IgD-negative memory B cell (primary cell): ENCODE measurements around the gene RPTN. TPM values are rescaled to one million over a fixed set of nuclear protein-coding genes. Genes with fewer than 3 reads are reported as not detected.
A peak's percentile ranks its signal among the peaks of the same experiment; 100 is the strongest.
"Not testable (repeated sequence)": the region's sequence is repeated elsewhere in the genome, so short reads cannot be mapped to it uniquely, and the experiment has no call there.

Experiments used
- H3K27ac Mint-ChIP-seq, 3 donors: one replicate each; pipeline ENCODE4 v1.8.0; 2020 to 2022; ENCODE audit warnings: mild to moderate bottlenecking in 3 of 3, mixed read lengths in 3 of 3, moderate library complexity in 1 of 3
- H3K27me3 Mint-ChIP-seq: one replicate; pipeline ENCODE4 v1.8.0; 2021; ENCODE audit warnings: mixed read lengths
- H3K36me3 Mint-ChIP-seq: one replicate; pipeline ENCODE4 v1.8.0; 2020; ENCODE audit warnings: mild to moderate bottlenecking, mixed read lengths
- H3K4me1 Mint-ChIP-seq, 3 donors: one replicate each; pipeline ENCODE4 v1.8.0; 2020 to 2022; ENCODE audit warnings: mixed read lengths in 3 of 3, mild to moderate bottlenecking in 1 of 3
- H3K4me3 Mint-ChIP-seq, 4 donors: one replicate each; pipeline ENCODE4 v1.8.0; 2020 to 2022; ENCODE audit warnings: mild to moderate bottlenecking in 4 of 4, mixed read lengths in 4 of 4, moderate library complexity in 3 of 4
- H3K9me3 Mint-ChIP-seq, 3 donors: one replicate each; pipeline ENCODE4 v1.8.0; 2020 to 2021; ENCODE audit warnings: mixed read lengths in 3 of 3, mild to moderate bottlenecking in 1 of 3
- polyA plus RNA-seq: library from polyadenylated mRNA; unstranded; fragments of 300-500 nt; fragmentation: Illumina TruSeq; gene quantifications from one replicate; pipeline ENCODE4 v1.2.3, GENCODE V29; 2021

The RPTN gene
- polyA plus RNA-seq, 1 donor from 2014 or later = not detected

- H3K27me3 Mint-ChIP-seq = peaks cover 14% of the 10 kb centered on the region
These were observed 13.3 kb downstream of the RPTN start for GRCh38 chr1:152145769-152146168.

DNA sequence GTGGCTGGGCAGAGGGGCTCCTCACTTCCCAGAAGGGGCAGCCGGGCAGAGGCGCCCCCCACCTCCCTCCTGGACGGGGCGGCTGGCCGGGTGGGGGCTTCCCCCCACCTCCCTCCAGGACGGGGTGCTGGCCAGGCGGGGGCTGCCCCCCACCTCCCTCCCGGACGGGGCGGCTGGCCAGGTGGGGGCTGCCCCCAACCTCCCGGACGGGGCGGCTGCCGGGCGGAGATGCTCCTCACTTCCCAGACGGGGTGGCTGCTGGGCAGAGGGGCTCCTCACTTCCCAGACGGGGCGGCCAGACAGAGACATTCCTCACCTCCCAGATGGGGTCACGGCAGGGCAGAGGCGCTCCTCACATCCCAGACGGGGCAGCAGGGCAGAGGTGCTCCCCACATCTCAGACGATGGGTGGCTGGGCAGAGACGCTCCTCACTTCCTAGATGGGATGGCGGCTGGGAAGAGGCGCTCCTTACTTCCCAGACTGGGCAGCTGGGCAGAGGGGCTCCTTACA is 14.3 kb downstream of the RPTN start:
- Mint-ChIP-seq H3K9me3 (peaks cover 8 to 20% (median 10%) of the 10 kb centered on the region in 3 donors), H3K4me3 (peak overlapping the region in 1 of 4 donors; percentile 55)

More at GRCh38 chr1:152145769-152146168, 13.3 kb downstream of the RPTN start:
- Mint-ChIP-seq H3K9me3 (peaks cover 8 to 20% (median 9%) of the 10 kb centered on the region in 3 donors), H3K4me3 (no peak overlapping the region), H3K27ac (no peak overlapping the region), H3K36me3 (peaks cover 7% of the 10 kb centered on the region), H3K4me1 (peaks cover 0 to 2% (median 0%) of the 10 kb centered on the region in 3 donors)

DNA sequence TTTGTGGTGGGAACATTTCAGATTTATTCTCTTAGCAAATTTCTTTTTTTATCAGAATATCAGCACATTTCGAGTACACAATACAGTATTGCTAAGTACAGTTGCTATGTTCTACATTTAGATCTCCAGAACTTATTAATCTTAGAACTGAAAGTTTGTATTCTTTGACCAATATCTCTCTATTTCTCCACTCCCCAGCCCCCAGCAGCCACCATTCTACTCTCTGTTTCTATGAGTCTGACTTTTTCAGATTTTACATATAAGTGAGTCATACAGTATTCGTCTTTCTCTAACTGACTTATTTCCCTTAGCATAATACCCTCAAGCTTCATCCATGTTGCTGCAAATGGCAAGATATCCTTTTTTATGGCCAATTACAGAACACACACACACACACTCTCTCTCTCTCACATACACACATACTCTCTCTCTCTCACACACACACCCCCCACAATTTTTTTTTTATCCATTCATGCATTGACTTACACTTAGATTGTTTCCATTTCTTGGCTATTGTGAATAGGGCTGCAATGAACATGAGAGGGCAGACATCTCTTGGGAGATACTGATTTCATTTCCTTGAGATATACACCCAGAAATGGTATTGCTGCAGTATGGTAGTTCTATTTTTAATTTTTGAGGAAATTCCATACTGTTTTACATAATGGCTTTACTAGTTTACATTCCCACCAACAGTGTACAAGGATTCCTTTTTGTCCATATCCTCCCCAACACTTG is 15.7 kb downstream of the RPTN start:
- Mint-ChIP-seq H3K4me3 (no peak overlapping the region), H3K4me1 (peaks cover 0 to 2% (median 0%) of the 10 kb centered on the region in 3 donors), H3K9me3 (peaks cover 9 to 12% (median 11%) of the 10 kb centered on the region in 3 donors), H3K36me3 (peaks cover 4% of the 10 kb centered on the region), H3K27ac (no peak overlapping the region), H3K27me3 (peaks cover 17% of the 10 kb centered on the region)

More for the DNA sequence above, 14.3 kb downstream of the RPTN start:
- not testable (repeated sequence) for H3K36me3 Mint-ChIP-seq, H3K4me1 Mint-ChIP-seq, H3K27ac Mint-ChIP-seq
- peaks cover 15% of the 10 kb centered on the region for H3K27me3 Mint-ChIP-seq

GRCh38 chr1:152141971-152142584 is 16.9 kb downstream of the RPTN start:
- peaks cover 17% of the 10 kb centered on the region for H3K27me3 Mint-ChIP-seq
- no peak overlapping the region for H3K4me3 Mint-ChIP-seq
- peaks cover 8 to 12% (median 9%) of the 10 kb centered on the region in 3 donors for H3K9me3 Mint-ChIP-seq
- no peak overlapping the region for H3K27ac Mint-ChIP-seq
- peaks cover 0 to 2% (median 0%) of the 10 kb centered on the region in 3 donors for H3K4me1 Mint-ChIP-seq
- peaks cover 4% of the 10 kb centered on the region for H3K36me3 Mint-ChIP-seq

GRCh38 chr1:152137215-152137614 is 21.8 kb downstream of the RPTN start:
- no peak overlapping the region for H3K4me3 Mint-ChIP-seq
- H3K27ac Mint-ChIP-seq = no peak overlapping the region
- no peaks in the 10 kb centered on the region for H3K4me1 Mint-ChIP-seq
- peaks cover 10% of the 10 kb centered on the region for H3K27me3 Mint-ChIP-seq
- H3K9me3 Mint-ChIP-seq = peaks cover 3 to 6% (median 3%) of the 10 kb centered on the region in 3 donors
- H3K36me3 Mint-ChIP-seq = peaks cover 1% of the 10 kb centered on the region

- H3K4me1 Mint-ChIP-seq = no peaks in the 10 kb centered on the region
- H3K36me3 Mint-ChIP-seq = peaks cover 1% of the 10 kb centered on the region
- H3K27ac Mint-ChIP-seq = no peak overlapping the region
- H3K9me3 Mint-ChIP-seq = peaks cover 0 to 3% (median 2%) of the 10 kb centered on the region in 3 donors
- no peak overlapping the region for H3K4me3 Mint-ChIP-seq
- H3K27me3 Mint-ChIP-seq = peaks cover 26% of the 10 kb centered on the region
These were observed 28.8 kb downstream of the RPTN start for GRCh38 chr1:152130186-152130585.

DNA sequence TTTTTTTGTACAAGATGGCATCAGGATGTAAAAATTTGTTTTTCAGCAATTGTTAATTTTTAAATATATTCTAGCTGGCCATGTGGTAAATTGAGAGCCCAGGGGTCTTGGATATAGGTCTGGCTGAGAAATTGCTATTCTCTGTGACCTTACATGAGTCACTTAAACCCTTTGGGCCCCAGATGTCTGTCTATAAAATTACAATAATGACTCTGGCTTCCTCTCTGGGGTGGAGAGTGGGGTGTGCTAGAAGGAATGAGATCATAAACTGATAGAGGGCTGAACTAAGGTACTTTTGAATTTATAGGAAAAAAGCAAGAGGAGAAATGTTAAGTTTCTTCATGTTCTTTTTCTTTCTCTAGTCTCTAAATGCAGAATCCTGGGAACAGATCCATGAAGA is 31.4 kb downstream of the RPTN start:
- Mint-ChIP-seq H3K36me3 (no peaks in the 10 kb centered on the region), H3K27ac (no peak overlapping the region), H3K4me1 (no peaks in the 10 kb centered on the region), H3K27me3 (peaks cover 34% of the 10 kb centered on the region), H3K9me3 (peaks cover 0 to under 1% (median 0%) of the 10 kb centered on the region in 3 donors), H3K4me3 (no peak overlapping the region)

DNA sequence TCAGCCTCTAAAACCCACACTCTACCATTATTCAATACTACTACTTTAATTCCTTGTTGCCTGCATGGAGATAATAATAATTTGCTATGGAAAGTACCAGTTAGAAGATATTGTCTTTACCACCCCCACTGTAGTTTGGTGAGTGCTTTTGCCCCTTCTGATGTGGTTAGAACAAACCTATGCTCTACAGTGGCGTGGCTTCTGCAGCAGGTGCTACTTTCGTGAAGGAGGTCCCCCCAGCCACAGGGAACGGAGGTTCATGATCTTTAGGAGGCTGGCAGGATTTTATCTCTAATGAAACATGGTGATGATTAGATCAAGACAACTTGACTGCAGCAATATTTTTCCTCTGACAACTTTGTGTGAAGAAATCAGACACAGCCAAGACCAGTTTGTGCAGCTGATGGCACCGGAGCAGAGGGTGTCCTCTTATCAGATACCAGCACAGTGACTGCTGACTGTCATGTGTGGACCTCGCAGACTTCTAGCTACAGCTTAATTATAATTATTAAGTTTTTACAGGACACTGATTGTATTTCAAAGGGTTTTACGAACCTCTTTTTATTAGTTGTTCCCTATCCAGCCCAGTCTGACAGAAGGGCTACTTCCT is 33.1 kb downstream of the RPTN start:
- no peak overlapping the region for H3K4me3 Mint-ChIP-seq
- peaks cover 0 to 2% (median 0%) of the 10 kb centered on the region in 3 donors for H3K9me3 Mint-ChIP-seq
- no peak overlapping the region for H3K27ac Mint-ChIP-seq
- H3K27me3 Mint-ChIP-seq = peaks cover 37% of the 10 kb centered on the region
- H3K36me3 Mint-ChIP-seq = no peaks in the 10 kb centered on the region
- H3K4me1 Mint-ChIP-seq = no peaks in the 10 kb centered on the region

DNA sequence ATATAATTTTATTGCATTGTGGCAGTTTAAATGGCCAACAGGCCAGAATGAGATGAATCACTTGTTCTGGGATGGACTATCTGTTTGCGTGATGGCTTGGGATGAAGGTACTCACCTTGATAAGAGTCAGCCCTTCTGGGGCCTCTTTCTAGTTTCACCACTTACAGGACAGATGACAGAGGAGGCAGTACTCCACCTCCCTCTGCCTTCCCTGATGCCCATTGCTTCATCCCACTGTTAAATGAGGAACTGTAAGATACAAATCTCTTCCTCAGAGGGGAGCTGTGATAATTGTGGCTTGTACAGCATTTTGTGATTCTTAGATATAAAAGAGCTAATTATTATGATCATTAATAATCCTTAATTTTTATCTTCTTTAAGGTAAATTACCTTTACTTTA is 40.1 kb downstream of the RPTN start:
- Mint-ChIP-seq H3K36me3 (no peaks in the 10 kb centered on the region), H3K4me3 (no peak overlapping the region), H3K9me3 (peaks cover 0 to 2% (median 0%) of the 10 kb centered on the region in 3 donors), H3K4me1 (no peaks in the 10 kb centered on the region), H3K27me3 (peaks cover 31% of the 10 kb centered on the region), H3K27ac (no peak overlapping the region)

DNA sequence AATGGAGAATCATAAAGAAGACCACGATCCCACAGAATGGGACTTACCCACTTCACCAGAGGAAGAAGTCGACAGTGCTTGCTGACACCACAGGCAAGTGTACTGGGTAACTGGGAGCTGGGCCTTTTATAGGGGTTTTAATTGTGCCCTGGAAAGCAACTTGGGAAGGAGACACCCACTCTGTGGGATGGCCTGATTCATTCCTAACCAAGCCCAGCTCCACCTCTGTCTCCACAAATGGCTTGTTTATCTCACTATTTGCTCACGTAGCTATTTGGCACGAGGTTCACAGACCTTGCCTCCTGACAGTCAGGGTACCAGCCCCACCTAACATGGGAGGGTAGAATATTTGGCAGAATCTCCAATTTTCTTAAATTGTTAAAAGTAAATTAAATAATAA is 43.7 kb downstream of the RPTN start, which contains the start of gene TCHH:
TSS of gene TCHH (minus strand) at position 101 of the 400 bp plus-strand sequence. CDS start 1,364 bp downstream, outside the sequence.
- no peaks in the 10 kb centered on the region for H3K4me1 Mint-ChIP-seq
- H3K27ac Mint-ChIP-seq = no peak within 1 kb of the TSS
- no peaks in the 10 kb centered on the region for H3K9me3 Mint-ChIP-seq
- peaks cover 20% of the 10 kb centered on the region for H3K27me3 Mint-ChIP-seq
- H3K4me3 Mint-ChIP-seq = no peak within 1 kb of the TSS
- no peaks in the 10 kb centered on the region for H3K36me3 Mint-ChIP-seq

DNA sequence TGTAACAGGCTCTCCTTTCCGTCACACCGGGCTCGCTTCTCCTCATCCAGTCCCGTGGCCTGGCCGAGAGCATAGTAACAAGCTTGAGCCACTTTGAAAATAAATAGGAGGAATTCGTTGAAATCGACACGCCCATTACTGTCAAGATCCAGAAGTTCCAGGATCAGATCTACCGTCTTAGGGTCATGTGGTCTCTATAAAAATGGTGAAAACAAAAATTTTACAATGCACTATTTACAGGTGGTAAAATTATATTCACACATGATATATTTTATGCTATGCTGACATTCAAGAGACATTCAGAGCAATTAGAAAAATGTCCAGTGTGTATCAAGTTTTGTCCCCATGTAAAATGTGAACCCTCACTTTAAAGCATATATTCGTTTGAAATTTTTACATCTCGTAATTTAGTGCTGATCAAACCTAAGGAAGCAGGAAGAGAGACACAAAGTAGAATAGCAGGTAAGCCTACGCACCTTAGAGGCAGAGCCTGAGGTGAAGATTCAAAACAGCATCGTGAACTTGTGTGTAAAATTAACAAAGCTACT is 46.1 kb downstream of the RPTN start:
- no peaks in the 10 kb centered on the region for H3K4me1 Mint-ChIP-seq
- no peaks in the 10 kb centered on the region for H3K9me3 Mint-ChIP-seq
- no peak overlapping the region for H3K27ac Mint-ChIP-seq
- peaks cover 15% of the 10 kb centered on the region for H3K27me3 Mint-ChIP-seq
- H3K36me3 Mint-ChIP-seq = no peaks in the 10 kb centered on the region
- peak overlapping the region in 1 of 4 donors; percentile 58 for H3K4me3 Mint-ChIP-seq

DNA sequence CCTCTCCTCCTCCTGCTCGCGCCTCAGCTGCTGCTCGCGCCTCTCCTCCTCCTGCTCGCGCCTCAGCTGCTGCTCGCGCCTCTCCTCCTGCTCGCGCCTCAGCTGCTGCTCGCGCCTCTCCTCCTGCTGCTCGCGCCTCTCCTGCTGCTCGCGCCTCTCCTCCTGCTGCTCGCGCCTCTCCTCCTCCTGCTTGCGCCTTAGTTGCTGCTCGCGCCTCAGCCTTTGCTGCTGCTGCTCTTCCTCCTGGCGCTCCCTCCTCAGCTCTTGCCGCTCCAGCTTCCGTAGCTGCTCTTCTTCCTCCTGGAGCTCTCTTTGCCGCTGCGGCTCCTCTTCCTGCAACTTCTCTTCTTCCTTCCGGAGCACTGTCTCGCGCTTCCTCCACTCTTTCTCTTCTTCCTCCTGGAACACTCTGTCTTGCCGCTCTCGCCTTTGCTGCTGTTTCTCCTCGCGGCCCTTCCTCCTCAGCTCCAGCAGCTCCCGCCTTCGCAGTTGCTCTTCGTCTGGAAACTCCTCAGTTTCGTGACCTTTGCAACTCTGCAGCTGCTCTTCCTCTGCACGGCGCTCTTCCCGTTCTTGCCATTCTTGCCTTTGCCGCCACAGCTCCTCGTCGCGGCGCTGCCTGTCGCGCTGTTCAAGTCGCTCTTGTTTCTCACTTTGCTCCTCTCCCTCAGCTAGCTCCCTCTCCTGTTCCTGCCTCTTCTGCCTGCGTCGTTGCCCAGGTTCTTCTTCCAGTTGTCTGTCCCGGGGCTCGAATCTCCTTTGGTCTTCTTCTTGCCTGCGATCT is 46.7 kb downstream of the RPTN start:
- no peaks in the 10 kb centered on the region for H3K36me3 Mint-ChIP-seq
- H3K4me1 Mint-ChIP-seq = peaks cover 0 to 2% (median 1%) of the 10 kb centered on the region in 3 donors
- H3K27ac Mint-ChIP-seq = no peak overlapping the region
- H3K27me3 Mint-ChIP-seq = peaks cover 13% of the 10 kb centered on the region
- H3K4me3 Mint-ChIP-seq = no peak overlapping the region
- no peaks in the 10 kb centered on the region for H3K9me3 Mint-ChIP-seq

- peaks cover 9% of the 10 kb centered on the region for H3K27me3 Mint-ChIP-seq
- no peaks in the 10 kb centered on the region for H3K36me3 Mint-ChIP-seq
- no peak overlapping the region for H3K27ac Mint-ChIP-seq
- no peak overlapping the region for H3K4me3 Mint-ChIP-seq
- H3K4me1 Mint-ChIP-seq = peaks cover 0 to 2% (median 2%) of the 10 kb centered on the region in 3 donors
- no peaks in the 10 kb centered on the region for H3K9me3 Mint-ChIP-seq
These were observed 47.5 kb downstream of the RPTN start for GRCh38 chr1:152111515-152111968.

DNA sequence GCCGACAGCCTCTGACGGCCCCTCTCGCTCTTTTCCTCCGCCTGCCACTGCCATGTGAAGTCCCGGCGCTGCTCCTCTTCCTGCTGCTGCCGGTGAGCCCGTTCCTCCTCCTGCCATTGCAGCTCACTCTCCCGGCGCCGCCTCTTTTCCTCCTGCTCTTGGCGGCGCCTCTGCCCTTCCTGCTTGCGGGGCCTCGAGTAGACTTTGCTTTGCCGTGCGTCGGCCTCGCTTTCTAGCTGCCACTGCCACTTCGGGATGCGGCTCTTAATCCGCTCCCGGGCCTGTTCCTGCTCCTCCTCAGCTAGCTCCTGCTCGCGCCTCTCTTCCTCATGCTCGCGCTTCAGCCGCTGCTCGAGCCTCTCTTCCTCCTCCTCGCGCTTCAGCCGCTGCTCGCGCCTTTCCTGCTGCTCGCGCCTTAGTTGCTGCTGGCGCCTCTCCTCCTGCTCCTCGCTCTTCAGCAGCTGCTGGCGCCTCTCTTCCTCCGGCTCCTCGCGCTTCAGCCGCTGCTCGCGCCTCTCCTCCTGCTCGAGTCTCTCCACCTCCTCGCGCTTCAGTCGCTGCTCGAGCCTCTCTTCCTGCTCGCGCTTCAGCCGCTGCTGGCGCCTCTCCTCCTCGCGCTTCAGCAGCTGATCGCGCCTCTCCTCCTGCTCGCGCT is 48.0 kb downstream of the RPTN start:
- Mint-ChIP-seq H3K27ac (no peak overlapping the region), H3K4me1 (peaks cover 0 to 2% (median 2%) of the 10 kb centered on the region in 3 donors), H3K27me3 (peaks cover 7% of the 10 kb centered on the region), H3K4me3 (no peak overlapping the region), H3K36me3 (no peaks in the 10 kb centered on the region), H3K9me3 (no peaks in the 10 kb centered on the region)
